Esophagus muscularis mucosa (tissue), 4 donors: Measurements from ENCODE around the gene BRD2. TPM values are rescaled to one million over a fixed set of nuclear protein-coding genes. Genes with fewer than 3 reads are reported as not detected.
A peak's percentile ranks its signal among the peaks of the same experiment; 100 is the strongest.

Source experiments
- DNase-seq: peaks from one replicate; pipeline ENCODE4 v3.0.0-alpha.2; 2017; ENCODE audit errors: extremely low spot score
- H3K27ac ChIP-seq, 4 donors: fragments of 200-600 bp; sonication (generic); replicated peaks in 1 of 4; 1 replicate in 3 of 4; 2 replicates in 1 of 4; pipeline ENCODE4 v1.5.1; 2016 to 2019; ENCODE audit warnings: mild to moderate bottlenecking in 1 of 4
- H3K27me3 ChIP-seq, 4 donors: fragments of 200-600 bp; sonication (generic); one replicate each; pipeline versions ENCODE4 v1.5.1 to v1.6.0; 2016 to 2019
- H3K36me3 ChIP-seq, 4 donors: fragments of 200-600 bp; sonication (generic); one replicate each; pipeline ENCODE4 v1.5.1; 2016 to 2019
- H3K4me1 ChIP-seq, 4 donors: fragments of 200-600 bp; sonication (generic); one replicate each; pipeline ENCODE4 v1.5.1; 2016 to 2019
- H3K4me3 ChIP-seq, 4 donors: fragments of 200-600 bp; sonication (generic); 1 replicate in 2 of 4; 2 replicates in 2 of 4; pipeline ENCODE4 v1.5.1; 2016 to 2019; ENCODE audit warnings: mild to moderate bottlenecking in 4 of 4, moderate library complexity in 1 of 4
- H3K9me3 ChIP-seq, 4 donors: fragments of 200-600 bp; sonication (generic); 1 replicate in 3 of 4; 2 replicates in 1 of 4; pipeline ENCODE4 v1.5.1; 2016 to 2019
- CTCF ChIP-seq, 3 experiments: fragments of 200-600 bp in 2 of 3; fragments of 450-650 bp in 1 of 3; sonication (generic) in 2 of 3; IDR thresholded peaks; one replicate each; pipeline ENCODE4 v1.5.1; 2017 to 2019; ENCODE audit warnings: antibody characterized with exemption in 3 of 3, mild to moderate bottlenecking in 2 of 3, moderate library complexity in 1 of 3
- EP300 ChIP-seq: sonication (generic); formaldehyde crosslinking; IDR thresholded peaks from one replicate; pipeline ENCODE4 v1.6.1; 2017; ENCODE audit warnings: antibody characterized with exemption
- POLR2A ChIP-seq: fragments of 450-650 bp; IDR thresholded peaks from one replicate; pipeline ENCODE4 v1.6.1; 2017; ENCODE audit warnings: antibody characterized with exemption, moderate library complexity, mild to moderate bottlenecking, low read depth
- POLR2AphosphoS5 ChIP-seq, 2 donors: sonication (generic); formaldehyde crosslinking; IDR thresholded peaks; one replicate each; pipeline ENCODE4 v1.6.1; 2017; ENCODE audit warnings: antibody characterized with exemption in 2 of 2
- WGBS: methylation state at CpG from one replicate; pipeline ENCODE4 v1.1.5; 2018; 5-methylcytosine and 5-hydroxymethylcytosine counted together
- intact Hi-C: fragments of 100-400 bp; cut with DNase I; formaldehyde crosslinking; loops from one replicate; pipeline ENCODE4 v1.15.1; 2023
- total RNA-seq, 4 donors: library from RNA; depleted of rRNA; stranded (reverse); fragments of >200 nt; gene quantifications; one replicate each; pipeline versions ENCODE4 v1.1.0 to v1.2.1, GENCODE V29; 2016

Gene BRD2
- total RNA-seq, 4 donors from 2014 or later, result 107 to 148 (median 118) TPM

GRCh38 chr6:32983964-32984621 is 15.7 kb downstream of the BRD2 start:
- Histone ChIP-seq H3K9me3 (no peaks in the 10 kb centered on the region), H3K27ac (peak overlapping the region in 1 of 4 donors; percentile 66), H3K4me1 (peaks cover 14 to 49% (median 30%) of the 10 kb centered on the region in 4 donors), H3K27me3 (no peaks in the 10 kb centered on the region), H3K4me3 (no peak overlapping the region), H3K36me3 (peaks cover 22 to 33% (median 31%) of the 10 kb centered on the region in 4 donors)
- TF ChIP-seq EP300 (no peak), POLR2AphosphoS5 (IDR thresholded peaks at IDR 0.05) (no peak), POLR2A (no peak), CTCF (IDR thresholded peaks at IDR 0.05) (no peak)
- 50% methylated on average over 3 of the region's 3 CpGs for WGBS
- intact Hi-C loops, result loop anchor here (1.0 kb wide), 2 partner anchors 51 to 98 kb away; no protein-coding TSS in a partner anchor
- DNase-seq, result no peak

GRCh38 chr6:32984622-32985389 is 16.4 kb downstream of the BRD2 start:
- H3K36me3 ChIP-seq, result peaks cover 15 to 26% (median 23%) of the 10 kb centered on the region in 4 donors
- intact Hi-C loops, result loop anchor here (1.0 kb wide), 2 partner anchors 52 to 99 kb away; no protein-coding TSS in a partner anchor
- TF ChIP-seq CTCF (IDR thresholded peaks at IDR 0.05) (peak; percentile 87 to 92 (median 90)), POLR2AphosphoS5 (IDR thresholded peaks at IDR 0.05) (peak in 1 of 2 donors; percentile 28), EP300 (no peak)
- H3K4me3 ChIP-seq, result no peak overlapping the region
- H3K27ac ChIP-seq, result no peak overlapping the region
- peak; percentile 97 for DNase-seq
- H3K9me3 ChIP-seq, result no peaks in the 10 kb centered on the region
- H3K4me1 ChIP-seq, result peaks cover 14 to 45% (median 27%) of the 10 kb centered on the region in 4 donors
- no peaks in the 10 kb centered on the region for H3K27me3 ChIP-seq
- 15% methylated on average over 9 of the region's 9 CpGs for WGBS

GRCh38 chr6:32989368-32989767 is 21.0 kb downstream of the BRD2 start:
- H3K4me3 ChIP-seq, result no peak overlapping the region
- no peak for DNase-seq
- H3K27me3 ChIP-seq, result peaks cover 0 to 6% (median 0%) of the 10 kb centered on the region in 4 donors
- WGBS, result 92% methylated on average over 1 of the region's 1 CpG
- no peaks in the 10 kb centered on the region for H3K36me3 ChIP-seq
- TF ChIP-seq POLR2AphosphoS5 (IDR thresholded peaks at IDR 0.05) (no peak), EP300 (no peak), CTCF (IDR thresholded peaks at IDR 0.05) (no peak), POLR2A (no peak)
- H3K27ac ChIP-seq, result no peak overlapping the region
- no peaks in the 10 kb centered on the region for H3K9me3 ChIP-seq
- peaks cover 0 to 8% (median 7%) of the 10 kb centered on the region in 4 donors for H3K4me1 ChIP-seq
- intact Hi-C loops, result no loop called here

- no peaks in the 10 kb centered on the region for H3K36me3 ChIP-seq
- no peaks in the 10 kb centered on the region for H3K4me1 ChIP-seq
- H3K27ac ChIP-seq, result no peak overlapping the region
- H3K9me3 ChIP-seq, result no peaks in the 10 kb centered on the region
- intact Hi-C loops, result no loop called here
- no peak for DNase-seq
- TF ChIP-seq POLR2AphosphoS5 (IDR thresholded peaks at IDR 0.05), result no peak
- H3K27me3 ChIP-seq, result peaks cover 0 to 6% (median 0%) of the 10 kb centered on the region in 4 donors
- WGBS, result 71% methylated on average over 4 of the region's 4 CpGs
- no peak overlapping the region for H3K4me3 ChIP-seq
Measured at GRCh38 chr6:32991972-32992371, 23.6 kb downstream of the BRD2 start.

GRCh38 chr6:32993363-32993973 is 25.1 kb downstream of the BRD2 start:
- Histone ChIP-seq H3K27me3 (peaks cover 0 to 13% (median 0%) of the 10 kb centered on the region in 4 donors), H3K4me3 (no peak overlapping the region), H3K27ac (no peak overlapping the region), H3K36me3 (no peaks in the 10 kb centered on the region), H3K4me1 (no peaks in the 10 kb centered on the region), H3K9me3 (no peaks in the 10 kb centered on the region)
- intact Hi-C loops, result no loop called here
- no peak for DNase-seq
- 90% methylated on average over 9 of the region's 9 CpGs for WGBS
- no peak for TF ChIP-seq CTCF (IDR thresholded peaks at IDR 0.05)
- no peak for TF ChIP-seq POLR2AphosphoS5 (IDR thresholded peaks at IDR 0.05)
- no peak for TF ChIP-seq EP300
- TF ChIP-seq POLR2A, result no peak
